Neural progenitor cell (in vitro differentiated cells): ENCODE measurements around the gene ASB9. TPM values are rescaled to one million over a fixed set of nuclear protein-coding genes. Genes with fewer than 3 reads are reported as not detected.
"Not testable (repeated sequence)": the region's sequence is repeated elsewhere in the genome, so short reads cannot be mapped to it uniquely, and the experiment has no call there.

Experiments used
- DNase-seq: peaks from one replicate; pipeline ENCODE4 v3.0.0-alpha.2; 2016; ENCODE audit warnings: low spot score
- H2AFZ ChIP-seq: fragments of 200-600 bp; sonication (generic); replicated peaks from 2 replicates; pipeline ENCODE4 v1.6.1; 2016; ENCODE audit warnings: antibody characterized with exemption
- H3F3A ChIP-seq: fragments of 200-600 bp; sonication (generic); 2 replicates; pipeline ENCODE4 v1.6.1; 2016; ENCODE audit warnings: antibody characterized with exemption, low read depth
- H3K27ac ChIP-seq: fragments of 200-600 bp; sonication (generic); 2 replicates; pipeline ENCODE4 v1.5.1; 2016; ENCODE audit warnings: mild to moderate bottlenecking
- H3K27me3 ChIP-seq: fragments of 200-600 bp; sonication (generic); 2 replicates; pipeline ENCODE4 v1.6.1; 2016; ENCODE audit warnings: mild to moderate bottlenecking, moderate library complexity
- H3K36me3 ChIP-seq: fragments of 200-600 bp; sonication (generic); 2 replicates; pipeline ENCODE4 v1.5.1; 2016
- H3K4me1 ChIP-seq: fragments of 200-600 bp; sonication (generic); 2 replicates; pipeline ENCODE4 v1.6.1; 2016; ENCODE audit warnings: mixed run types
- H3K4me2 ChIP-seq: fragments of 200-600 bp; sonication (generic); 2 replicates; pipeline ENCODE4 v1.6.1; 2016
- H3K4me3 ChIP-seq: fragments of 200-600 bp; sonication (generic); 2 replicates; pipeline ENCODE4 v1.5.1; 2016
- H3K79me2 ChIP-seq: fragments of 200-600 bp; sonication (generic); 2 replicates; pipeline ENCODE4 v1.6.1; 2016; ENCODE audit warnings: low read depth
- H3K9ac ChIP-seq: fragments of 200-600 bp; sonication (generic); 2 replicates; pipeline ENCODE4 v1.6.1; 2016
- H3K9me3 ChIP-seq: fragments of 200-600 bp; sonication (generic); 2 replicates; pipeline ENCODE4 v1.5.1; 2016; ENCODE audit warnings: low read depth
- H4K20me1 ChIP-seq: fragments of 200-600 bp; sonication (generic); 2 replicates; pipeline ENCODE4 v1.6.1; 2016; ENCODE audit warnings: low read depth
- H3K27ac Mint-ChIP-seq: 3 replicates; pipeline ENCODE4 v1.8.0; 2021; ENCODE audit warnings: mixed read lengths
- H3K27me3 Mint-ChIP-seq: 2 replicates; pipeline ENCODE4 v1.8.0; 2022; ENCODE audit warnings: low read depth, mild to moderate bottlenecking, inconsistent platforms, moderate library complexity, mixed read lengths; ENCODE audit not compliant: insufficient read depth
- H3K36me3 Mint-ChIP-seq: 3 replicates; pipeline ENCODE4 v1.8.0; 2021; ENCODE audit warnings: mixed read lengths
- H3K4me1 Mint-ChIP-seq: 3 replicates; pipeline ENCODE4 v1.8.0; 2021; ENCODE audit warnings: mixed read lengths
- H3K4me3 Mint-ChIP-seq: 3 replicates; pipeline ENCODE4 v1.8.0; 2021; ENCODE audit warnings: mild to moderate bottlenecking, moderate library complexity, mixed read lengths
- H3K9me3 Mint-ChIP-seq: 3 replicates; pipeline ENCODE4 v1.8.0; 2020; ENCODE audit warnings: mixed read lengths
- CTCF ChIP-seq: fragments of 200-600 bp; sonication (generic); IDR thresholded peaks from 2 replicates; pipeline ENCODE4 v1.5.1; 2017; ENCODE audit warnings: antibody characterized with exemption, mild to moderate bottlenecking
- EZH2 ChIP-seq: fragments of 200-600 bp; sonication (generic); IDR thresholded peaks from 2 replicates; pipeline ENCODE4 v1.6.1; 2017; ENCODE audit warnings: antibody characterized with exemption, mild to moderate bottlenecking, moderate library complexity
- EZH2phosphoT487 ChIP-seq: fragments of 200-600 bp; sonication (generic); IDR thresholded peaks from 2 replicates; pipeline ENCODE4 v1.6.1; 2017; ENCODE audit warnings: antibody characterized with exemption
- total RNA-seq: library from RNA; depleted of rRNA; stranded (reverse); fragments of >200 nt; gene quantifications from 2 replicates; pipeline ENCODE4 v1.2.3, GENCODE V29; 2015; ENCODE audit warnings: low replicate concordance

ASB9 gene
- total RNA-seq, 1 donor from 2014 or later: 1.1 TPM

- H3K4me1 Mint-ChIP-seq: peaks cover 4% of the 10 kb centered on the region
- no peaks in the 10 kb centered on the region for H3K27me3 ChIP-seq
- no peak overlapping the region for H3K4me3 Mint-ChIP-seq
- peaks cover 2% of the 10 kb centered on the region for H3K9me3 Mint-ChIP-seq
- no peak overlapping the region for H2AFZ ChIP-seq
- H3K4me3 ChIP-seq: no peak overlapping the region
- peaks cover 10% of the 10 kb centered on the region for H3K27me3 Mint-ChIP-seq
- H4K20me1 ChIP-seq: no peaks in the 10 kb centered on the region
- H3K9ac ChIP-seq: no peak overlapping the region
- H3K27ac Mint-ChIP-seq: no peak overlapping the region
- H3K36me3 Mint-ChIP-seq: no peaks in the 10 kb centered on the region
- H3K9me3 ChIP-seq: no peaks in the 10 kb centered on the region
- H3K27ac ChIP-seq: no peak overlapping the region
- no peak overlapping the region for H3K4me2 ChIP-seq
- no peak for TF ChIP-seq EZH2
- no peak for TF ChIP-seq CTCF
- no peak for TF ChIP-seq EZH2phosphoT487
- no peaks in the 10 kb centered on the region for H3K36me3 ChIP-seq
- H3K79me2 ChIP-seq: no peaks in the 10 kb centered on the region
- H3K4me1 ChIP-seq: no peaks in the 10 kb centered on the region
- no peaks in the 10 kb centered on the region for H3F3A ChIP-seq
- no peak for DNase-seq
These were observed 5.1 kb upstream of the ASB9 start for GRCh38 chrX:15274946-15275345.

- H3K4me3 ChIP-seq, H3K9ac ChIP-seq, H3K27ac Mint-ChIP-seq, H4K20me1 ChIP-seq, H3K27me3 Mint-ChIP-seq, H3K36me3 ChIP-seq, H3K9me3 Mint-ChIP-seq, H3F3A ChIP-seq, H3K79me2 ChIP-seq, H3K36me3 Mint-ChIP-seq, H3K4me1 ChIP-seq, H3K27ac ChIP-seq, H2AFZ ChIP-seq, H3K27me3 ChIP-seq, H3K4me1 Mint-ChIP-seq, H3K9me3 ChIP-seq, H3K4me3 Mint-ChIP-seq, DNase-seq, H3K4me2 ChIP-seq: not testable (repeated sequence)
These were observed 3.4 kb upstream of the ASB9 start for GRCh38 chrX:15273275-15273674.

- no peak overlapping the region for H3K4me2 ChIP-seq
- peaks cover 2% of the 10 kb centered on the region for H3K9me3 Mint-ChIP-seq
- no peaks in the 10 kb centered on the region for H3K4me1 ChIP-seq
These were observed 1.9 kb upstream of the ASB9 start for GRCh38 chrX:15271757-15272156.

GRCh38 chrX:15269120-15269519 lies 763 bp downstream of the ASB9 start:
- no peaks in the 10 kb centered on the region for H4K20me1 ChIP-seq
- Mint-ChIP-seq H3K9me3 (peaks cover 2% of the 10 kb centered on the region), H3K27me3 (peaks cover 8% of the 10 kb centered on the region), H3K4me3 (no peak overlapping the region), H3K4me1 (peaks cover 9% of the 10 kb centered on the region), H3K36me3 (no peaks in the 10 kb centered on the region), H3K27ac (no peak overlapping the region)
- no peaks in the 10 kb centered on the region for H3K27me3 ChIP-seq
- H3K9me3 ChIP-seq: no peaks in the 10 kb centered on the region
- H3K9ac ChIP-seq: no peak overlapping the region
- no peaks in the 10 kb centered on the region for H3K79me2 ChIP-seq
- no peak overlapping the region for H3K27ac ChIP-seq
- no peak for TF ChIP-seq EZH2
- TF ChIP-seq EZH2phosphoT487: no peak
- no peak overlapping the region for H2AFZ ChIP-seq
- no peaks in the 10 kb centered on the region for H3K36me3 ChIP-seq
- no peak overlapping the region for H3K4me3 ChIP-seq
- no peak overlapping the region for H3K4me2 ChIP-seq
- no peaks in the 10 kb centered on the region for H3F3A ChIP-seq
- no peaks in the 10 kb centered on the region for H3K4me1 ChIP-seq
- DNase-seq: no peak

More at GRCh38 chrX:15271757-15272156, 1.9 kb upstream of the ASB9 start:
- H3K9me3 ChIP-seq: no peaks in the 10 kb centered on the region
- H3K9ac ChIP-seq: no peak overlapping the region
- Mint-ChIP-seq H3K27ac (no peak overlapping the region), H3K36me3 (no peaks in the 10 kb centered on the region), H3K4me3 (no peak overlapping the region), H3K4me1 (peaks cover 9% of the 10 kb centered on the region), H3K27me3 (peaks cover 10% of the 10 kb centered on the region)
- H3K27ac ChIP-seq: no peak overlapping the region
- no peaks in the 10 kb centered on the region for H3K79me2 ChIP-seq
- no peak for DNase-seq
- no peak overlapping the region for H2AFZ ChIP-seq
- H3K27me3 ChIP-seq: no peaks in the 10 kb centered on the region
- no peaks in the 10 kb centered on the region for H3F3A ChIP-seq
- no peaks in the 10 kb centered on the region for H3K36me3 ChIP-seq
- H4K20me1 ChIP-seq: no peaks in the 10 kb centered on the region
- H3K4me3 ChIP-seq: no peak overlapping the region
- TF ChIP-seq EZH2phosphoT487 (no peak), CTCF (no peak), EZH2 (no peak)
